Stimulated activated naive B cell treated with anti-CD40 and anti-IgM and Interleukin-4, amounts not matched to agents 10 μg/mL and 1 μg/mL and 100 μg/mL, for 72 hours (primary cell): ENCODE results near the gene CDCA3.
"Not testable (repeated sequence)": the region's sequence is repeated elsewhere in the genome, so short reads cannot be mapped to it uniquely, and the experiment has no call there.

ENCODE experiments used
- ATAC-seq, 2 donors: fragments of 150-1000 bp; cut with Tn5 transposase; replicated peaks; 2 replicates each; pipeline ENCODE4 v1.10.0; 2021; ENCODE audit warnings: moderate library complexity in 1 of 2
- DNase-seq: peaks from one replicate; pipeline ENCODE4 v3.0.0; 2021
- H3K27ac Mint-ChIP-seq: one replicate; pipeline ENCODE4 v1.8.0; 2022; ENCODE audit warnings: mild to moderate bottlenecking, mixed read lengths
- H3K27me3 Mint-ChIP-seq, 2 donors: one replicate each; pipeline ENCODE4 v1.8.0; 2022; ENCODE audit warnings: mixed read lengths in 2 of 2
- H3K36me3 Mint-ChIP-seq, 2 donors: one replicate each; pipeline ENCODE4 v1.8.0; 2022; ENCODE audit warnings: mixed read lengths in 2 of 2, mild to moderate bottlenecking in 1 of 2
- H3K4me1 Mint-ChIP-seq, 2 donors: one replicate each; pipeline ENCODE4 v1.8.0; 2022; ENCODE audit warnings: mixed read lengths in 2 of 2, mild to moderate bottlenecking in 1 of 2
- H3K4me3 Mint-ChIP-seq, 2 donors: one replicate each; pipeline ENCODE4 v1.8.0; 2022; ENCODE audit warnings: mild to moderate bottlenecking in 2 of 2, mixed read lengths in 2 of 2, moderate library complexity in 1 of 2
- H3K9me3 Mint-ChIP-seq, 2 donors: one replicate each; pipeline ENCODE4 v1.8.0; 2022; ENCODE audit warnings: mixed read lengths in 2 of 2, mild to moderate bottlenecking in 1 of 2

The CDCA3 gene

GRCh38 chr12:6884539-6884938 lies 33.5 kb upstream of the CDCA3 start:
- Mint-ChIP-seq H3K4me3 (no peak overlapping the region), H3K27ac (no peak overlapping the region), H3K4me1 (no peaks in the 10 kb centered on the region), H3K36me3 (peaks cover 4 to 10% of the 10 kb centered on the region in 2 donors), H3K27me3 (no peaks in the 10 kb centered on the region), H3K9me3 (no peaks in the 10 kb centered on the region)
- no peak for ATAC-seq
- DNase-seq: no peak

DNA sequence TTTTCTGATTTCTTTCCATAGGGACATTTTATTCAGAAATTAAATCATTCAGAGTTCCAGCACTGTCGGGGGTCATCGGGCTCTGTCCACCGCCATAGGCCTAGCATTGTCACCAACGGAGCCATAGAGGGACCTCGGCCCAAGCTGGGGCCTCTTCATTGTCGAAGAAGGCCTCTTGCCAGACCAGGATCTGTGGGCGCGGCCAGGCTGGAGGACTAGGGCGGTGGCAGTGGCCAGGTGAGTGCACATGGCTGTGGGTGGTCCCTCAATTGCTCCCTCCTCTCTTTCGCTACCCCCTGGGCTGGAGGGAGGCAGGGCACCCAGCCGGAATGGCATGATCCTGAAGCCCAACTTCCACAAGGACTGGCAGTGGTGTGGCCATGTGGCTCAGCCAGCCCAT lies 32.6 kb upstream of the CDCA3 start:
- DNase-seq (no peak), ATAC-seq (no peak)
- Mint-ChIP-seq H3K27ac (no peak overlapping the region), H3K27me3 (no peaks in the 10 kb centered on the region), H3K4me3 (no peak overlapping the region), H3K4me1 (no peaks in the 10 kb centered on the region), H3K9me3 (no peaks in the 10 kb centered on the region), H3K36me3 (peaks cover 4 to 10% of the 10 kb centered on the region in 2 donors)

DNA sequence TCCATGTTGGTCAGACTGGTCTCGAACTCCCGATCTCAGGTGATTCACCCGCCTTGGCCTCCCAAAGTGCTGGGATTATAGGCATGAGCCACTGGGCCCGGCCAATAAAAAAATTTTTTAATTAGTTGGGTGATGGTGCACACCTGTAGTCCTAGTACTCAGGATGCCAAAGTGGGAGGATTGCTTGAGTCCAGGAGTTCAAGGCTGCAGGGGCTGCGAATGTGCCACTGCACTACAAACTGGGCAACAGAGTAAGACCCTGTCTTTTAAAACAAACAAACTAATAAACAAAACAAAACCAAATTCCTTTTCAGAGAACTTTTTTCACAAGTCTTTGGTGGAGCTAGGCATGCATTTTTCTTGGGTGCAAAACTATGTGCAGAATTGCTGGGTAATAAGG lies 32.2 kb upstream of the CDCA3 start:
- H3K27ac Mint-ChIP-seq: no peak overlapping the region
- no peaks in the 10 kb centered on the region for H3K4me1 Mint-ChIP-seq
- DNase-seq (no peak), ATAC-seq (no peak)
- no peak overlapping the region for H3K4me3 Mint-ChIP-seq
- no peaks in the 10 kb centered on the region for H3K9me3 Mint-ChIP-seq
- peaks cover 4 to 10% of the 10 kb centered on the region in 2 donors for H3K36me3 Mint-ChIP-seq
- H3K27me3 Mint-ChIP-seq: no peaks in the 10 kb centered on the region

DNA sequence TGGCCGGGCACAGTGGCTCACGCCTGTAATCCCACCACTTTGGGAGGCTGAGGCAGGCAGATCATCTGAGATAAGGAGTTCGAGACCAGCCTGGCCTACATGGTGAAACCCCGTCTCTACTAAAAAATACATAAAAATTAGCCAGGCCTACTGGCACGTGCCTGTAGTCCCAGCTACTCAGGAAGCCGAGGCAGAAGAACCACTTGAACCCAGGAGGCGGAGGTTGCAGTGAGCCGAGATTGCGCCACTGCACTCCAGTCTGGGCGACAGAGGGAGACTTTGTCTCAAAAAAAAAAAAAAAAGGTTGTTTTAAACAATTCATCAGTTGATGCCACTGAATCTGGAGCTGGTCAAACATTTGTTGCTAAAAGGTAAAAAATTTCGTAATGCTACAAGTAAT lies 28.7 kb upstream of the CDCA3 start:
- not testable (repeated sequence) for H3K9me3 Mint-ChIP-seq, H3K27ac Mint-ChIP-seq, ATAC-seq, H3K4me1 Mint-ChIP-seq, DNase-seq, H3K4me3 Mint-ChIP-seq, H3K27me3 Mint-ChIP-seq
- peaks cover 14 to 18% of the 10 kb centered on the region in 2 donors for H3K36me3 Mint-ChIP-seq

- H3K36me3 Mint-ChIP-seq: peaks cover 44 to 45% of the 10 kb centered on the region in 2 donors
- DNase-seq: not testable (repeated sequence)
Measured at GRCh38 chr12:6874015-6874368, 22.9 kb upstream of the CDCA3 start.

GRCh38 chr12:6873094-6874014 lies 22.3 kb upstream of the CDCA3 start, which contains the start of gene SPSB2:
Gene SPSB2, minus strand, starts transcription at chr12:6873303. Its CDS starts 402 bp downstream, at chr12:6872901.
- ATAC-seq (peak; percentile 84 to 87), DNase-seq (peak; percentile 98)
- peaks cover 42 to 56% of the 10 kb centered on the region in 2 donors for H3K4me1 Mint-ChIP-seq
- no peaks in the 10 kb centered on the region for H3K9me3 Mint-ChIP-seq
- H3K36me3 Mint-ChIP-seq: peaks cover 50 to 51% of the 10 kb centered on the region in 2 donors
- H3K4me3 Mint-ChIP-seq: peak within 1 kb of the TSS; percentile 89 to 100
- peak within 1 kb of the TSS; percentile 97 for H3K27ac Mint-ChIP-seq
- H3K27me3 Mint-ChIP-seq: no peaks in the 10 kb centered on the region

More at GRCh38 chr12:6874015-6874368, 22.9 kb upstream of the CDCA3 start:
- Mint-ChIP-seq H3K27ac (peak overlapping the region; percentile 85), H3K4me1 (peaks cover 35 to 50% of the 10 kb centered on the region in 2 donors), H3K4me3 (peak overlapping the region; percentile 89 to 100)
- not testable (repeated sequence) for H3K9me3 Mint-ChIP-seq, ATAC-seq, H3K27me3 Mint-ChIP-seq

DNA sequence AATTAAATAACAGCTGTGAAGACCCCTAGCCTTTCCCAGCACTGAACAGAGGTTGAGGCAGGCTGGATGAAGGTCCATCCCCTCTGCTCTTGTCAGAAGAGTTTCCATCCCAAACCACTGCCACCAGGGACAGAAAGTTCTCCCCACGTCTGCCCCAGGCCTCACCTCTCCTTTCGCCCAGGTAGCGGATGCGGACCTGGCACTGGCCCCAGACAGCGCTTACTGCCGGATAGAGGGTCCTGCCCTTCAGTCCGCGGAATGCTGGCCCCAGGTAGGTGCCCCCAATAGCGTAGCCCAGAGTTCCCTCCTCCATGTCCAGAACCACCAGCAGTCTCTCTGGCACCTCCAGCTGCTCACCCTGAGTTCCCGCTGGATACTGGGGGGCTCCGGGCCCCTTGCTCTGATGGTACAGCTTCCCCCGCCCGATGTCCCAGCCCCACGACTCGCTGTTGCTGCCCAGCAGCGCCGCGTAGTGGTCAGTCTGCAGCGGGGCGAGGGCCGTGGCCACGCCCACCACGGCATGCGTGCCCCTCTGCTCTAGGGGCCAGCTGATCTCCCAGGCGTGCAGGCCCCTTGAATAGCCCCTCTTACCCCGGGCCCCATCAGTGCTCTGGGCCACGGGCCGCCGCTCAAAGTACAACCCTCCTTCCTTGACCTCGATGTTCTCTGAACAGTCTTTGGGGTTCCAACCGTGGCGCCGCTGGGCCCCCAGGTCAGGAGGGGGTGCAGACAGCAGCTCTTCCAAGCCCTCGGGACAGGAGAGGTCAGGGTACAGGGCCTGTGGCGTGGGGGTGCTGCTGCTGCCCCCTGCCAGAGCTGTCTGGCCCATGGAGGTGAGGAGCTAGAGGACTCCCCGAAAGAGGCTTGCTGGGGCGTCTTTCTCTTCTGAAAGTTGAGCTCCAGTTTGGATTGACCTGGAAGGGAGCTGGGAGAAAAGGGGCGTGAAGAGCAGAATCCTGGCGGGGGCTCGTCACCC lies 21.3 kb upstream of the CDCA3 start:
- no peaks in the 10 kb centered on the region for H3K27me3 Mint-ChIP-seq
- H3K4me1 Mint-ChIP-seq: peaks cover 46 to 63% of the 10 kb centered on the region in 2 donors
- peak overlapping the region; percentile 89 to 100 for H3K4me3 Mint-ChIP-seq
- ATAC-seq: peak; percentile 47 to 50
- H3K27ac Mint-ChIP-seq: peak overlapping the region; percentile 97
- H3K36me3 Mint-ChIP-seq: peaks cover 55 to 56% of the 10 kb centered on the region in 2 donors
- no peaks in the 10 kb centered on the region for H3K9me3 Mint-ChIP-seq
- DNase-seq: peak; percentile 81

- H3K36me3 Mint-ChIP-seq: peaks cover 49 to 57% of the 10 kb centered on the region in 2 donors
- H3K27me3 Mint-ChIP-seq: no peaks in the 10 kb centered on the region
- peaks cover 51 to 72% of the 10 kb centered on the region in 2 donors for H3K4me1 Mint-ChIP-seq
- no peak for ATAC-seq
- H3K27ac Mint-ChIP-seq: peak overlapping the region; percentile 97
- H3K9me3 Mint-ChIP-seq: no peaks in the 10 kb centered on the region
- H3K4me3 Mint-ChIP-seq: peak overlapping the region; percentile 89 to 100
- DNase-seq: no peak
Measured at GRCh38 chr12:6871052-6871957, 20.2 kb upstream of the CDCA3 start.

- DNase-seq, H3K27me3 Mint-ChIP-seq, H3K27ac Mint-ChIP-seq, ATAC-seq, H3K9me3 Mint-ChIP-seq: not testable (repeated sequence)
- Mint-ChIP-seq H3K36me3 (peaks cover 45 to 62% of the 10 kb centered on the region in 2 donors), H3K4me1 (peaks cover 51 to 72% of the 10 kb centered on the region in 2 donors), H3K4me3 (peak overlapping the region in 1 of 2 donors; percentile 13)
Measured at GRCh38 chr12:6870304-6870703, 19.2 kb upstream of the CDCA3 start.

- DNase-seq (peak; percentile 69), ATAC-seq (peak; percentile 8 to 11)
- Mint-ChIP-seq H3K9me3 (no peaks in the 10 kb centered on the region), H3K4me1 (peaks cover 51 to 72% of the 10 kb centered on the region in 2 donors), H3K4me3 (peak overlapping the region; percentile 96 to 97), H3K36me3 (peaks cover 52 to 71% of the 10 kb centered on the region in 2 donors), H3K27me3 (no peaks in the 10 kb centered on the region), H3K27ac (peak overlapping the region; percentile 95)
Measured at GRCh38 chr12:6869049-6870021, 18.2 kb upstream of the CDCA3 start.

DNA sequence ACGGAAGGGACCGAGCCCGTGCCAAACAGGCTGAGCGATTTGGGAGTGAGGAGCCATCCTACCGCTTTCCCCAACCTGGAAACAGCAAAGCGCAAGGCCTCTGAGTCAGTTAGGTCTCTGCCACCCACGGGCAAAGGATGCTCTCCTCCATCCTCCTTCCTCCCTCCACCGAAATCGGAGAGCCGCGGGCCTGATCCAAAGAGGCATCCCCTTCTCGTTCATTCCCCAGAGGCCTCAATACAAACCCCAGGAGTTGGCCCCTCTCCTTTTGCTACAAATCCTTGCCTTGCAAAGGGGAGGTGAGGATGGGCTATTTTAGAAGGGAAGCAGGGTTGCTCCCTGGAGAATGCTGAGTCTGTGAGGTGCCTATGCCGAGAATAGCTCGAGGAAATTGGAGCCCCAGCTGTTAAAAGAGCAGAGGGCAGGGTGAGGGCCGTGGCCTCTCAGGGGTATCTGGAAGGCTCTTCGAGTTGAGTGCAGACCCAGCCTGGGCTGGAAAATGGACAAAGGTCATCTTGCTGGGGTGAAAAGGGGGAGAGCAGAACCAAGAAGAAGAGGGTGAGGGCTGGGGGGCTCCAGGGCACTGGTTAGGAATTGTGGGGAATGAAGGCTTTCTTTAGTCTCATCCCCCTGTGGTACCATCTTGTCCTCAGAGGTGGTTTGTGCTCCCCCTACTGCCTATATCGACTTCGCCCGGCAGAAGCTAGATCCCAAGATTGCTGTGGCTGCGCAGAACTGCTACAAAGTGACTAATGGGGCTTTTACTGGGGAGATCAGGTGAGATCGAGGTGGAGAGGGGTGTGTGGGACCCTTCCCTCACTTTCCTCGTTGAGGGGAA lies 17.3 kb upstream of the CDCA3 start:
- peak overlapping the region; percentile 95 for H3K27ac Mint-ChIP-seq
- H3K9me3 Mint-ChIP-seq: no peaks in the 10 kb centered on the region
- H3K4me1 Mint-ChIP-seq: peaks cover 48 to 64% of the 10 kb centered on the region in 2 donors
- peaks cover 56 to 79% of the 10 kb centered on the region in 2 donors for H3K36me3 Mint-ChIP-seq
- ATAC-seq (peak in 1 of 2 donors; percentile 2), DNase-seq (no peak)
- H3K27me3 Mint-ChIP-seq: no peaks in the 10 kb centered on the region
- H3K4me3 Mint-ChIP-seq: peak overlapping the region; percentile 96 to 97
